ENCODE data around the gene CAPN5. TPM values are rescaled to one million over a fixed set of nuclear protein-coding genes. Genes with fewer than 3 reads are reported as not detected.
A peak's percentile ranks its signal among the peaks of the same experiment; 100 is the strongest.
"Not testable (repeated sequence)": the region's sequence is repeated elsewhere in the genome, so short reads cannot be mapped to it uniquely, and the experiment has no call there.

Gene CAPN5
- total RNA-seq = 1 to 10 TPM; 2.6 to 4.0 TPM

DNA sequence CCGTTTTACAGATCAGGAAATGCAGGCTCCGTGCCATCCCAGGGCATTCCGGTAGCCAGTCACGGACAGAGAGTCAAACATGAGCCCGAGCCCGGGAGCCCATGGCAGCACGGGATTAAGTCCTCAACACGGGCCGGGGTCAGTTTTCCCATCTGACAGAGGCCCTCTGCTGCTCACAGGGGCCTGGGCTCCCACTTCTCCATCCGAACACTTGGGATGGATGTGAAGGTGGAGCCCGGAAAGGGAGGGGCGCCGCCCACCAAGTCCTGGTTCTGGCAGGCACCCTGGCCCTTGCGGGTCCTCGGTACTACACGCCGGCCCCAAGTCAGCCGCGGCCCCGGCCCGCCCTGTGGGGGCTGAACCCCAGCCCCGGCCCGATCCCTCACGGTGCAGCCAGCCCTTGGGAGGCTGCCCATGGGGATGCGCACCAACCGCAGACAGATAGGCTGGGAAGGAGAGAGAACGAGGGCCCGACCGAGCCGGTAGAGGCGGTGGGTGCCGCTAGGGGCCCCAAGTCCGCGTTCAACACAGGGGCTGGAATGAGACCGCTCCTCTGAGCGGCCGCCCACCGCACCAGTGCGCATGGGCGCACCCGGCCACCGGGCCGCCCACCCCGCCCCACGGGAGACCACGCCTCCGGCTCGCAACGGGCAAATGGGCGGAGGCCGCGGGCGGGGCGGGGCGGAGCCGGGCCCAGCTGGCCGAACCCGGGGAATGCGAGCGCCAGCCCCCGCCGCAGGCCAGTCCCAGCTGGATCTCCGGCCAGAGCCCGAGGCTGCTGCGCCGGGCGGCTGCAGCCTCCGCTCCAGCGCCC lies at the start of gene CAPN5:
Gene CAPN5 (plus strand): TSS at position 743 of the 814 bp plus-strand sequence. CDS start 17,916 bp downstream, outside the sequence.
- H3K9me3 ChIP-seq = no peaks in the 10 kb centered on the region
- H3K27me3 ChIP-seq = no peaks in the 10 kb centered on the region
- H3K27ac ChIP-seq = peak within 1 kb of the TSS; percentile 86 to 94
- no peaks in the 10 kb centered on the region for H3K36me3 ChIP-seq
- TF ChIP-seq, protein P1, sequence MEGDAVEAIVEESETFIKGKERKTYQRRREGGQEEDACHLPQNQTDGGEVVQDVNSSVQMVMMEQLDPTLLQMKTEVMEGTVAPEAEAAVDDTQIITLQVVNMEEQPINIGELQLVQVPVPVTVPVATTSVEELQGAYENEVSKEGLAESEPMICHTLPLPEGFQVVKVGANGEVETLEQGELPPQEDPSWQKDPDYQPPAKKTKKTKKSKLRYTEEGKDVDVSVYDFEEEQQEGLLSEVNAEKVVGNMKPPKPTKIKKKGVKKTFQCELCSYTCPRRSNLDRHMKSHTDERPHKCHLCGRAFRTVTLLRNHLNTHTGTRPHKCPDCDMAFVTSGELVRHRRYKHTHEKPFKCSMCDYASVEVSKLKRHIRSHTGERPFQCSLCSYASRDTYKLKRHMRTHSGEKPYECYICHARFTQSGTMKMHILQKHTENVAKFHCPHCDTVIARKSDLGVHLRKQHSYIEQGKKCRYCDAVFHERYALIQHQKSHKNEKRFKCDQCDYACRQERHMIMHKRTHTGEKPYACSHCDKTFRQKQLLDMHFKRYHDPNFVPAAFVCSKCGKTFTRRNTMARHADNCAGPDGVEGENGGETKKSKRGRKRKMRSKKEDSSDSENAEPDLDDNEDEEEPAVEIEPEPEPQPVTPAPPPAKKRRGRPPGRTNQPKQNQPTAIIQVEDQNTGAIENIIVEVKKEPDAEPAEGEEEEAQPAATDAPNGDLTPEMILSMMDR (IDR thresholded peaks at IDR 0.05) = peak in 1 of 2 donors; percentile 16
- peaks cover 0 to 24% of the 10 kb centered on the region in 2 donors for H3K4me1 ChIP-seq
- peak; percentile 89 for DNase-seq (ENCODE audit: low spot score)
- H3K4me3 ChIP-seq = peak within 1 kb of the TSS; percentile 46 to 80

DNA sequence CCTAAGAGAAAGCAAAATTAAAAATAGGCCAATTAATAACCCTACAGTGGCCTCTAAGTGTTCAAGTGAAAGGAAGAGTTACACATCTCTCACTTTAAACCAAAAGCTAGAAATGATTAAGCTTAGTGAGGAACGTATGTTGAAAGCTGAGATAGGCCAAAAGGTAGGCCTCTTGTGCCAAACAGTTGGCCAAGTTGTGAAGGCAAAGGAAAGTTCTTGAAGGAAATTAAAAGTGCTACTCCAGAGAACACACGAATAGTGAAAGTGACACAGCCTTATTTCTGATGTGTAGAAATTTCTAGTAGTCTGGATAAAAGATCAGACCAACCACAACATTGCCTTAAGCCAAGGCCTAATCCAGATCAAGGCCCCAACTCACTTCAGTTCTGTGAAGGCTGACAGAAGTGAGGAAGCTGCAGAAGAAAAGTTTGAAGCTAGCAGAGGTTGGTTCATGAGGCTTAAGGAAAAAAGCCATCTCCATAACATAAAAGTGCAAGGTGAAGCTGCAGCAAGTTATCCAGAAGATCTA lies 48.3 kb upstream of the CAPN5 start:
- H3K4me1 ChIP-seq; DNase-seq (ENCODE audit: low spot score); H3K27me3 ChIP-seq; H3K9me3 ChIP-seq; H3K4me3 ChIP-seq; H3K27ac ChIP-seq; H3K36me3 ChIP-seq: not testable (repeated sequence)

DNA sequence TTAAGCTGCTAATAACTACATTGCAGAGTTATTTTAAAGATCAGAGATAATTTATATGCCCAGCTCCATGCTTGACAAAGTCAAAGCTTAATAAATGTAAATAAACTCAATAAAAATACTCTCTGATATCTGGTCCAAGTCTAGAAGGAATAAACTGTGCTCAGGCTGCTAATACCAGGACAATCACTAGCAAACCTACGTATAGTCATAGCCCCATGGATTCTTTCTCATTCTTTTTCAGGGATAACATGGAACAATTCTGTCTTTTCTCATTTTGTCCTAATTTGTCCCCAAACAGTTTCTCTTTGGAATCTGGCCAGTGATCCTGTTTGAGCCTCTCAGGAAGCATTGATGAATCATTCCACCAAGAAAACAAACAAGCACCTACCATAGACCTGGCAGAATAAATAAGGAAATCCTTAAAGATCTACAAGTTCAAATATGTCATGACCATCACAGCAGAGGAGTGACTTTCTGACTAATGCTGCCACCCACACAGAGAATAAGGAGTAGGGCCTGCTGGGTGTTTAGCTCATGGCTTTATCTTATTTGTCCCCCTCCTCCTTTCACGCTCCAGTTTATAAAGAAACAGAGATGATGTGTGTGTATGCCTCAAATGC lies 46.7 kb upstream of the CAPN5 start:
- H3K4me3 ChIP-seq = no peak overlapping the region
- no peaks in the 10 kb centered on the region for H3K27me3 ChIP-seq
- no peaks in the 10 kb centered on the region for H3K4me1 ChIP-seq
- no peaks in the 10 kb centered on the region for H3K9me3 ChIP-seq
- TF ChIP-seq, protein P1 (IDR thresholded peaks at IDR 0.05) = no peak
- no peak overlapping the region for H3K27ac ChIP-seq
- DNase-seq (ENCODE audit: low spot score) = no peak
- peaks cover 4% of the 10 kb centered on the region for H3K36me3 ChIP-seq

DNA sequence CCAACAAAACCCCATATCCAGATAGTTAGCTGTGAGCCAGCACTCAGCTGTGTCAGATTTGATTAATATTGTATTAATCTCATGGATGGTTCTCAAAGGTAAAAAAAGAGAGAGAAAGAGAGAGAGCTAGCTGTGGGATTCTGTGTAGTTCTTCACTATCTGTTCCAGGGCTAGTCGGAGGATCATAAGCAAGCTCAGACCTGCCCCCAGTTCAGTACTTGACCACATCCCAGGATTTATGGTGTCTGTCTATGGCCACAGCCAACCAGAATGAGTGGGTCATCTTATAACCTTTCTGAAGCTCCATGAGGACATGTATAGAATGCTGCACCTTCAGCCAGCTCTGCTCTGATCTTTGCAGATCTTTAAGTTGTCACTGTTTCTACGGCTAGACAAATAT lies 46.0 kb upstream of the CAPN5 start:
- H3K4me3 ChIP-seq = no peak overlapping the region
- DNase-seq (ENCODE audit: low spot score) = no peak
- H3K9me3 ChIP-seq = no peaks in the 10 kb centered on the region
- no peaks in the 10 kb centered on the region for H3K27me3 ChIP-seq
- H3K27ac ChIP-seq = no peak overlapping the region
- TF ChIP-seq, protein P1 (IDR thresholded peaks at IDR 0.05) = no peak
- H3K36me3 ChIP-seq = peaks cover 4% of the 10 kb centered on the region
- no peaks in the 10 kb centered on the region for H3K4me1 ChIP-seq

DNA sequence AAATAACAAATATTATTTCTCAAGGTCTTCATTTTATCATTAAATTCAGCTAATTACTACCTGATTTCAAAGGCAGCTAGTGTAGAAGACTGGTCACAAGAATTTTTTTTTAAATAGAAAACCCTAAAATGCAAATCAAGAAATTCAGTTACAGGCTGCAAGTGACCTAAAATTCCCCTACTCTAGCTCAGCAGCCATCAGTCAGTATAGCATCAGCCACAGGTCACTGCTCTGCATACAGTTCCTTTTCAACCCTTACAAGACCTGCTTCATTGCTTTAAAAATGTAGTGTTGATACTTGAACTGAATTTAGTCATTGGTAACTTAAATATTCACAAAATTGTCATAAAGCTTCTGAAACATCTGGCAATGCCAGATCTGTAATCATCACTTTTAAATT lies 42.0 kb upstream of the CAPN5 start:
- no peaks in the 10 kb centered on the region for H3K36me3 ChIP-seq
- TF ChIP-seq, protein P1 (IDR thresholded peaks at IDR 0.05) = no peak
- H3K4me1 ChIP-seq = no peaks in the 10 kb centered on the region
- H3K9me3 ChIP-seq = no peaks in the 10 kb centered on the region
- DNase-seq (ENCODE audit: low spot score) = no peak
- no peak overlapping the region for H3K4me3 ChIP-seq
- no peaks in the 10 kb centered on the region for H3K27me3 ChIP-seq
- H3K27ac ChIP-seq = no peak overlapping the region

DNA sequence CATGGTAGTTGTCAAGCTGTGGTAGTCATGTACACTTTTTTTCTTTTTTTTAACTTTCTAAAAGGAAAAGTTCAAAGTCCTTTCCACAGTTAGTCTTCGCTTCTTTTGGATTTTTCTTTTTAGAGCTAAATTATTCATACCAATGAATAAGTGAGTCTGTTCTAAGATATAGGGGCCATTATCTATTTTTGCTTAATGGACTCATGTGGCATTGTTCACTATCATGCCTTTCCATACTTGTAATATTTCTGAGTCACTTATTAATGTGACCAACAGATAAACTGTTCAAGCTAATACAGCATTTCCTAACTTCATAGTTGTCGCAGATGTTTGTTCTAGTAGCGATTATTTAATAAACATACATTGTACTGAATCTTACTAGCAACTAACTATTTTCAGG lies 40.5 kb upstream of the CAPN5 start:
- Histone ChIP-seq H3K4me3 (no peak overlapping the region), H3K36me3 (no peaks in the 10 kb centered on the region), H3K27me3 (no peaks in the 10 kb centered on the region), H3K9me3 (no peaks in the 10 kb centered on the region), H3K27ac (no peak overlapping the region), H3K4me1 (no peaks in the 10 kb centered on the region)
- no peak for DNase-seq (ENCODE audit: low spot score)
- TF ChIP-seq, protein P1 (IDR thresholded peaks at IDR 0.05) = no peak

Measured in right atrium auricular region (tissue), 2 donors.